GM12873 (cell line): ENCODE results near the gene PHACTR1.

Experiments used
- TF ChIP-seq, protein P1 (sequence below): IDR thresholded peaks from 2 replicates; pipeline ENCODE4 v1.5.1; 2012; ENCODE audit warnings: low read depth, mild to moderate bottlenecking, moderate library complexity, low read length, control low read depth; ENCODE audit not compliant: insufficient read depth; ENCODE audit errors: missing control alignments

Gene PHACTR1

GRCh38 chr6:13175087-13175486 is 458.5 kb downstream of the PHACTR1 start:
- TF ChIP-seq, protein P1, sequence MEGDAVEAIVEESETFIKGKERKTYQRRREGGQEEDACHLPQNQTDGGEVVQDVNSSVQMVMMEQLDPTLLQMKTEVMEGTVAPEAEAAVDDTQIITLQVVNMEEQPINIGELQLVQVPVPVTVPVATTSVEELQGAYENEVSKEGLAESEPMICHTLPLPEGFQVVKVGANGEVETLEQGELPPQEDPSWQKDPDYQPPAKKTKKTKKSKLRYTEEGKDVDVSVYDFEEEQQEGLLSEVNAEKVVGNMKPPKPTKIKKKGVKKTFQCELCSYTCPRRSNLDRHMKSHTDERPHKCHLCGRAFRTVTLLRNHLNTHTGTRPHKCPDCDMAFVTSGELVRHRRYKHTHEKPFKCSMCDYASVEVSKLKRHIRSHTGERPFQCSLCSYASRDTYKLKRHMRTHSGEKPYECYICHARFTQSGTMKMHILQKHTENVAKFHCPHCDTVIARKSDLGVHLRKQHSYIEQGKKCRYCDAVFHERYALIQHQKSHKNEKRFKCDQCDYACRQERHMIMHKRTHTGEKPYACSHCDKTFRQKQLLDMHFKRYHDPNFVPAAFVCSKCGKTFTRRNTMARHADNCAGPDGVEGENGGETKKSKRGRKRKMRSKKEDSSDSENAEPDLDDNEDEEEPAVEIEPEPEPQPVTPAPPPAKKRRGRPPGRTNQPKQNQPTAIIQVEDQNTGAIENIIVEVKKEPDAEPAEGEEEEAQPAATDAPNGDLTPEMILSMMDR = no peak

GRCh38 chr6:13175759-13176158 is 459.2 kb downstream of the PHACTR1 start:
- TF ChIP-seq, protein P1 = no peak

DNA sequence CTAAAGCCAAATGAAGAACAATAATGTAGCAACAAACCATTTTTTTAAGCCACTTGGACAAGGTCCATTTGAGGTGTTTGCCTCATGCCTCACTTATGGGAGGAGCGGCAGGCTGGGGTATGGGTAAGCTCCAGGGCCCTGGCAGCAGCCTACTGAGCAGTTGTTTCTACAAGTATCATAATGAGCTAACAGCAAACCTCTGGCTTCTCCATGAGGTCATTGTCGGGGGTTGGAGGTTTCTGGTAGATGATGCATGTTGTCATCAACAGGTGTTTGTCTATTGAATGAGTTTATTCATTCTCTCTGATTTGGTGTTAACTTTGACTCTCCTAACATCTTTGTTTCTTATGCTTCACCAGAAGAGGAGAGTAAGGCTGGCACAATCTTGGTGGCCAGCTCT is 461.1 kb downstream of the PHACTR1 start:
- TF ChIP-seq, protein P1 = no peak

GRCh38 chr6:13178107-13178506 is 461.5 kb downstream of the PHACTR1 start:
- TF ChIP-seq, protein P1 = no peak

- TF ChIP-seq, protein P1 = no peak
Observed at GRCh38 chr6:13180538-13180937, 464.0 kb downstream of the PHACTR1 start.

DNA sequence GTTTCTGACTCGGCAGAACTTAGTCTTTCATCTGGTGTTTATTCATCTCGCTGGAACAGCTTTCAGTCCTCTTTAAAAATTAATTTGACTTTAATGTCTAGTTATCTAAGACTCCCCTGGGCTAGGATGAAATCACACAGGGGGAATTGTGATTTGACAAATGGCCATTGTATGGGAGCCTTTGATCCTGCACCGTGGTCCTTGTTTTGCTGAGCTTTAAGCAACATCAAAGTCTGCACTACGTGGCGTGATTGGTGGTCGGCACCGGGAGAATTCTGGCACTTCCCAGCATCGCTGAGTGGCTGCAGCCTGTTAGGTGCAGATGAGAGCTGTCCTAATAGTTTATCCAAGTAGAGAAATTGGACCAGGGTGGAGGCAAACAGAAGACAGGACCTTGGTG is 464.8 kb downstream of the PHACTR1 start:
- TF ChIP-seq, protein P1 = no peak

DNA sequence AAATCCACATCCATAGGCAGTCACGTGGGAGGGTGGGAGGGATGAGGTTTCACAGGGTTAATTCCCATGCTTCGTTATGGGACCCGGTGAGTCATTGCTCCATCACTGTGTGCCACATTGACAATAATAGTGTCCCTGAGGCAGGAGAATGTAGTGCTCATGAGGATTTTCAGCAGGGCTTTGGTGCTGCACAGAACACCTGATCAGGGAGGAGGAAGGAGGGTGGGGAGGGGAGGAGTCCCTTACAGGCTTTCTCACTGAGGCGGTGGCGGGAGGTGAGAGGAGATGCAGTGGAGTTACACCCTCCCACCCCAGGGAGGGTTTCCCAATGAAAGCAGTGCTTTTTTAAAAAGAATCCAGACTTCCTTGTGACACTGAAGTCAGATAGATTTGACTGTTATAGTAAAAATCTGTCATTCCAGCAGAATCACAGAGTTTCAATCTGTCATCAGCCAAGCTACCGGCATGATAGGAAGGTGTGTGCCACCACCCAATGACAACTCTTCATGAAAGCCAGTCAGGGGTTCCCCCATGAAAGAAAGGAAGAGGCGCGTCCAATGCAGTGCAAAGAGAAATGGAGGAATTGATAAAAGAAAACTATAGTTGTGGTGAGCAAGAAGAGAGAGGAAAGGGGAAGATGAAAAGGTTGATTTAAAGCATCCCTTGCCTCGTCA is 467.0 kb downstream of the PHACTR1 start:
- TF ChIP-seq, protein P1 = no peak
